GM10248 (cell line): ENCODE measurements around the gene PLSCR3.
"Not testable (repeated sequence)": the region's sequence is repeated elsewhere in the genome, so short reads cannot be mapped to it uniquely, and the experiment has no call there.

Experiments
- CTCF ChIA-PET: fragments of 300-600 bp; sonication (Branson Sonifier 250); formaldehyde crosslinking; extraction: SDS; loops from one replicate; lab custom pipeline; 2021; ENCODE audit warnings: antibody characterized with exemption; lab: Yijun Ruan, JAX
- POLR2A ChIA-PET: fragments of 350-650 bp; sonication (Branson Sonifier 250); formaldehyde crosslinking; extraction: SDS; loops from one replicate; lab custom pipeline; 2020; ENCODE audit warnings: antibody characterized with exemption; lab: Yijun Ruan, JAX
- DNase-seq: peaks from one replicate; pipeline ENCODE4 v3.0.0; 2012; ENCODE audit errors: extremely low spot score
- TF ChIP-seq, protein P1 (sequence below): IDR thresholded peaks from 2 replicates; pipeline ENCODE4 v1.5.1; 2012; ENCODE audit warnings: mild to moderate bottlenecking, low read depth; ENCODE audit errors: extremely low read depth, missing control alignments, control extremely low read depth

PLSCR3 gene

GRCh38 chr17:7369825-7370224 lies 24.5 kb downstream of the PLSCR3 start:
- DNase-seq: no peak
- ChIA-PET CTCF (interaction anchor here (1.1 to 2.1 kb wide), 3 partner anchors 14 to 19 kb away, joined by 3 to 14 read pairs (median 10); partner anchors contain the start of gene TMEM95), POLR2A (no interaction called here)
- TF ChIP-seq, protein P1, sequence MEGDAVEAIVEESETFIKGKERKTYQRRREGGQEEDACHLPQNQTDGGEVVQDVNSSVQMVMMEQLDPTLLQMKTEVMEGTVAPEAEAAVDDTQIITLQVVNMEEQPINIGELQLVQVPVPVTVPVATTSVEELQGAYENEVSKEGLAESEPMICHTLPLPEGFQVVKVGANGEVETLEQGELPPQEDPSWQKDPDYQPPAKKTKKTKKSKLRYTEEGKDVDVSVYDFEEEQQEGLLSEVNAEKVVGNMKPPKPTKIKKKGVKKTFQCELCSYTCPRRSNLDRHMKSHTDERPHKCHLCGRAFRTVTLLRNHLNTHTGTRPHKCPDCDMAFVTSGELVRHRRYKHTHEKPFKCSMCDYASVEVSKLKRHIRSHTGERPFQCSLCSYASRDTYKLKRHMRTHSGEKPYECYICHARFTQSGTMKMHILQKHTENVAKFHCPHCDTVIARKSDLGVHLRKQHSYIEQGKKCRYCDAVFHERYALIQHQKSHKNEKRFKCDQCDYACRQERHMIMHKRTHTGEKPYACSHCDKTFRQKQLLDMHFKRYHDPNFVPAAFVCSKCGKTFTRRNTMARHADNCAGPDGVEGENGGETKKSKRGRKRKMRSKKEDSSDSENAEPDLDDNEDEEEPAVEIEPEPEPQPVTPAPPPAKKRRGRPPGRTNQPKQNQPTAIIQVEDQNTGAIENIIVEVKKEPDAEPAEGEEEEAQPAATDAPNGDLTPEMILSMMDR: no peak

GRCh38 chr17:7368599-7368994 lies 25.7 kb downstream of the PLSCR3 start:
- CTCF ChIA-PET: interaction anchor here (1.1 to 4.7 kb wide), 3 partner anchors 8 to 15 kb away, joined by 4 to 24 read pairs (median 5); no protein-coding TSS in a partner anchor
- DNase-seq, POLR2A ChIA-PET: not testable (repeated sequence)

GRCh38 chr17:7367918-7368598 lies 26.3 kb downstream of the PLSCR3 start:
- CTCF ChIA-PET: interaction anchor here (1.1 to 4.7 kb wide), 3 partner anchors 9 to 14 kb away, joined by 4 to 24 read pairs (median 5); no protein-coding TSS in a partner anchor
- TF ChIP-seq, protein P1: no peak
- no peak for DNase-seq
- POLR2A ChIA-PET: no interaction called here

GRCh38 chr17:7367083-7367482 lies 27.2 kb downstream of the PLSCR3 start:
- POLR2A ChIA-PET: no interaction called here
- TF ChIP-seq, protein P1: no peak
- CTCF ChIA-PET: interaction anchor here (1.8 to 4.7 kb wide), 2 partner anchors 11 to 13 kb away, joined by 5 to 24 read pairs; no protein-coding TSS in a partner anchor
- DNase-seq: no peak

GRCh38 chr17:7365963-7366362 lies 28.4 kb downstream of the PLSCR3 start:
- ChIA-PET POLR2A (interaction anchor here (0.6 kb wide), 1 partner anchor 98 kb away, joined by 4 read pairs; no protein-coding TSS in a partner anchor), CTCF (interaction anchor here (4.7 kb wide), 1 partner anchor 10 kb away, joined by 24 read pairs; no protein-coding TSS in a partner anchor)
- not testable (repeated sequence) for DNase-seq

GRCh38 chr17:7363311-7363710 lies 31.0 kb downstream of the PLSCR3 start:
- ChIA-PET CTCF (interaction anchor here (1.6 to 3.7 kb wide), 2 partner anchors 186 to 198 kb away, joined by 3 to 14 read pairs; partner anchors contain the start of gene SENP3), POLR2A (no interaction called here)
- TF ChIP-seq, protein P1: no peak
- no peak for DNase-seq

DNA sequence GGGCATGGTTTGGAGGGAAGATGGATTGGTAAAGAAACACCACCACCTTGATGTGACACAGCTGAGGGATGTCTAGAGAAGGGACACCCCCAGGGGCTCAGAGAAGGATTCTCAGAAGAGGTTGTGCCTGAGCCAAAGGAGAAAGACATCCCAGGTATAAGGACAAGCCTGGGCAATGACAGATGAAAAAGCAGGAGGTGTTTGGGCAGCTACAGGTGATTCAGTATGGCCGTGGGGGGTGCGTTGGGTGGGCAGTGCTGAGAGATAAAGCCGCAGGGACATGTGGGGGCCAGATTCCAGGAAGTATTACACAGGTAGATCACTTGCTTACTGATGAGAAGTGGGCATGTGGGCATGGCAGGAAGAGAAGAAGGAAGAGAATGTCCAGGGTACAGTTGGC lies 32.4 kb downstream of the PLSCR3 start:
- TF ChIP-seq, protein P1: no peak
- ChIA-PET POLR2A (interaction anchor here (0.5 kb wide), 2 partner anchors 11 to 215 kb away, joined by 3 read pairs; no protein-coding TSS in a partner anchor), CTCF (interaction anchor here (1.0 to 3.7 kb wide), 4 partner anchors 73 to 199 kb away, joined by 3 to 14 read pairs (median 3); partner anchors contain the start of gene SENP3)
- no peak for DNase-seq
